HG02623 (cell line): ENCODE results near the gene ARF5.

Source experiments
- ATAC-seq: cut with Tn5 transposase; IDR thresholded peaks from one replicate; pipeline ENCODE4 v1.9.1; 2021; ENCODE audit warnings: moderate library complexity; ENCODE audit not compliant: unreplicated experiment

ARF5 gene

GRCh38 chr7:127632276-127632910, 44.2 kb downstream of the ARF5 start:
- ATAC-seq, result no peak

- ATAC-seq, result no peak
These were observed 47.6 kb downstream of the ARF5 start for GRCh38 chr7:127635659-127636285.

GRCh38 chr7:127638197-127638596, 50.0 kb downstream of the ARF5 start:
- ATAC-seq, result no peak
